ENCODE measurements around the gene CDC16.

GRCh38 chr13:114259974-114260373 is 25.3 kb downstream of the CDC16 start:
- TF ChIP-seq POLR2A (IDR thresholded peaks at IDR 0.05; ENCODE audit: low read depth, low read length) (no peak), POU2F2 (IDR thresholded peaks at IDR 0.05; ENCODE audit: low read depth, low read length) (no peak), POLR2AphosphoS5 (IDR thresholded peaks at IDR 0.05; ENCODE audit: low read depth, low read length) (no peak), SPI1 (IDR thresholded peaks at IDR 0.05; ENCODE audit: low read depth, low read length) (no peak), TAF1 (IDR thresholded peaks at IDR 0.05; ENCODE audit: low read depth, low read length) (no peak), PAX5 (IDR thresholded peaks at IDR 0.05; ENCODE audit: insufficient read depth, low read length, severe bottlenecking) (no peak)

Measured in GM12891 (cell line).